Germinal center (tissue), 1 donor: ENCODE results near the gene DVL1.

Experiments used
- DNase-seq: peaks from one replicate; pipeline ENCODE4 v3.0.0; 2012; ENCODE audit warnings: mixed read lengths, low spot score

The DVL1 gene

GRCh38 chr1:1341549-1342021 lies 7.6 kb downstream of the DVL1 start:
- no peak for DNase-seq

GRCh38 chr1:1340791-1341548 lies 8.2 kb downstream of the DVL1 start:
- no peak for DNase-seq

GRCh38 chr1:1340185-1340584 lies 9.0 kb downstream of the DVL1 start:
- no peak for DNase-seq

- DNase-seq = no peak
Measured at GRCh38 chr1:1338278-1338677, 10.9 kb downstream of the DVL1 start.

- DNase-seq = peak; percentile 74
Measured at GRCh38 chr1:1337793-1338147, 11.4 kb downstream of the DVL1 start.

- DNase-seq = no peak
Measured at GRCh38 chr1:1336931-1337792, 12.1 kb downstream of the DVL1 start.

GRCh38 chr1:1336446-1336845 lies 12.8 kb downstream of the DVL1 start:
- DNase-seq = no peak

- DNase-seq = no peak
Measured at GRCh38 chr1:1335792-1336248, 13.4 kb downstream of the DVL1 start.

GRCh38 chr1:1335283-1335682 lies 13.9 kb downstream of the DVL1 start:
- no peak for DNase-seq

GRCh38 chr1:1334835-1335234 lies 14.4 kb downstream of the DVL1 start:
- DNase-seq = no peak

GRCh38 chr1:1333551-1334241 lies 15.5 kb downstream of the DVL1 start:
- no peak for DNase-seq

GRCh38 chr1:1332774-1333480 lies 16.3 kb downstream of the DVL1 start:
- no peak for DNase-seq

GRCh38 chr1:1332031-1332755 lies 17.0 kb downstream of the DVL1 start:
- DNase-seq = no peak

GRCh38 chr1:1331068-1331965 lies 17.9 kb downstream of the DVL1 start, which contains the start of gene TAS1R3:
TSS of gene TAS1R3 (plus strand) at chr1:1331280. CDS start at chr1:1331346, 66 bp downstream.
- DNase-seq = peak; percentile 53

GRCh38 chr1:1330366-1331067 lies 18.7 kb downstream of the DVL1 start:
- DNase-seq = peak; percentile 77

- no peak for DNase-seq
Measured at GRCh38 chr1:1329304-1330210, 19.7 kb downstream of the DVL1 start.

- no peak for DNase-seq
Measured at GRCh38 chr1:1328254-1328653, 21.0 kb downstream of the DVL1 start.

- DNase-seq = no peak
Measured at GRCh38 chr1:1327291-1327690, 21.9 kb downstream of the DVL1 start.
